Esophagus squamous epithelium (tissue), 5 donors: ENCODE measurements around the gene EML1. TPM values are rescaled to one million over a fixed set of nuclear protein-coding genes. Genes with fewer than 3 reads are reported as not detected.

ENCODE experiments used
- DNase-seq: peaks from one replicate; lab custom pipeline; 2025; lab: John Stamatoyannopoulos, UW
- H3K27ac ChIP-seq, 4 donors: fragments of 200-600 bp; sonication (generic); one replicate each; pipeline ENCODE4 v1.5.1; 2016 to 2019; ENCODE audit warnings: mild to moderate bottlenecking in 1 of 4
- H3K27me3 ChIP-seq, 4 donors: fragments of 200-600 bp; sonication (generic); 1 replicate in 3 of 4; 2 replicates in 1 of 4; pipeline versions ENCODE4 v1.5.1 to v1.6.0; 2017 to 2021; ENCODE audit warnings: antibody characterized with exemption in 1 of 4
- H3K36me3 ChIP-seq, 3 donors: fragments of 200-600 bp; sonication (generic); one replicate each; pipeline ENCODE4 v1.5.1; 2016 to 2019
- H3K4me1 ChIP-seq, 3 donors: fragments of 200-600 bp; sonication (generic); one replicate each; pipeline ENCODE4 v1.5.1; 2017 to 2019
- H3K4me3 ChIP-seq, 4 donors: fragments of 200-600 bp; sonication (generic); 1 replicate in 3 of 4; 2 replicates in 1 of 4; pipeline ENCODE4 v1.5.1; 2016 to 2019; ENCODE audit warnings: mild to moderate bottlenecking in 2 of 4, moderate library complexity in 1 of 4
- H3K9me3 ChIP-seq, 3 donors: fragments of 200-600 bp; sonication (generic); one replicate each; pipeline ENCODE4 v1.5.1; 2016 to 2019
- POLR2A ChIP-seq, 4 donors: fragments of 450-650 bp; IDR thresholded peaks; one replicate each; pipeline ENCODE4 v1.6.1; 2017; ENCODE audit warnings: antibody characterized with exemption in 4 of 4, mild to moderate bottlenecking in 4 of 4, moderate library complexity in 3 of 4
- WGBS, 2 donors: methylation state at CpG; one replicate each; pipeline ENCODE4 v1.1.5; 2018; 5-methylcytosine and 5-hydroxymethylcytosine counted together
- intact Hi-C: fragments of 100-400 bp; cut with DNase I; formaldehyde crosslinking; loops from one replicate; pipeline ENCODE4 v1.15.0; 2022
- small RNA-seq, 4 donors: library from RNA; depleted of rRNA; stranded (forward); fragments of <200 nt; gene quantifications; one replicate each; pipeline ENCODE3, GENCODE V24; 2016
- total RNA-seq, 4 donors: library from RNA; depleted of rRNA; stranded (reverse); fragments of >200 nt; gene quantifications; one replicate each; pipeline ENCODE4 v1.1.0, GENCODE V29; 2016
- TF ChIP-seq, protein P1 (sequence below), 6 experiments: fragments of 450-650 bp in 4 of 6; fragments of 200-600 bp in 2 of 6; sonication (generic) in 2 of 6; IDR thresholded peaks; one replicate each; pipeline ENCODE4 v1.5.1; 2016 to 2019; ENCODE audit warnings: antibody characterized with exemption in 6 of 6, mild to moderate bottlenecking in 4 of 6, moderate library complexity in 4 of 6
- donor health status: DM: yes; HTN: yes; CAD: no.

Gene EML1
- total RNA-seq, 4 donors from 2014 or later: 3.0 to 22.9 (median 9.4) TPM

- TF ChIP-seq, protein P1, sequence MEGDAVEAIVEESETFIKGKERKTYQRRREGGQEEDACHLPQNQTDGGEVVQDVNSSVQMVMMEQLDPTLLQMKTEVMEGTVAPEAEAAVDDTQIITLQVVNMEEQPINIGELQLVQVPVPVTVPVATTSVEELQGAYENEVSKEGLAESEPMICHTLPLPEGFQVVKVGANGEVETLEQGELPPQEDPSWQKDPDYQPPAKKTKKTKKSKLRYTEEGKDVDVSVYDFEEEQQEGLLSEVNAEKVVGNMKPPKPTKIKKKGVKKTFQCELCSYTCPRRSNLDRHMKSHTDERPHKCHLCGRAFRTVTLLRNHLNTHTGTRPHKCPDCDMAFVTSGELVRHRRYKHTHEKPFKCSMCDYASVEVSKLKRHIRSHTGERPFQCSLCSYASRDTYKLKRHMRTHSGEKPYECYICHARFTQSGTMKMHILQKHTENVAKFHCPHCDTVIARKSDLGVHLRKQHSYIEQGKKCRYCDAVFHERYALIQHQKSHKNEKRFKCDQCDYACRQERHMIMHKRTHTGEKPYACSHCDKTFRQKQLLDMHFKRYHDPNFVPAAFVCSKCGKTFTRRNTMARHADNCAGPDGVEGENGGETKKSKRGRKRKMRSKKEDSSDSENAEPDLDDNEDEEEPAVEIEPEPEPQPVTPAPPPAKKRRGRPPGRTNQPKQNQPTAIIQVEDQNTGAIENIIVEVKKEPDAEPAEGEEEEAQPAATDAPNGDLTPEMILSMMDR (IDR thresholded peaks at IDR 0.05): no peak
- TF ChIP-seq POLR2A (IDR thresholded peaks at IDR 0.05): no peak
- Histone ChIP-seq H3K36me3 (no peaks in the 10 kb centered on the region), H3K9me3 (no peaks in the 10 kb centered on the region), H3K27ac (no peak overlapping the region), H3K27me3 (no peaks in the 10 kb centered on the region), H3K4me3 (no peak overlapping the region), H3K4me1 (peaks cover 0 to under 1% (median 0%) of the 10 kb centered on the region in 3 donors)
- WGBS, 2 donors: 78 to 83% methylated on average over 7 of the region's 7 CpGs
- no peak for DNase-seq
- intact Hi-C loops: no loop called here
Observed at GRCh38 chr14:99990268-99991170, 197.3 kb downstream of the EML1 start.

GRCh38 chr14:99991331-99991730 is 198.1 kb downstream of the EML1 start:
- Histone ChIP-seq H3K27me3 (no peaks in the 10 kb centered on the region), H3K4me1 (peaks cover 0 to 6% (median 0%) of the 10 kb centered on the region in 3 donors), H3K4me3 (no peak overlapping the region), H3K36me3 (no peaks in the 10 kb centered on the region), H3K9me3 (no peaks in the 10 kb centered on the region), H3K27ac (no peak overlapping the region)
- intact Hi-C loops: no loop called here
- TF ChIP-seq POLR2A (IDR thresholded peaks at IDR 0.05): no peak
- TF ChIP-seq, protein P1 (IDR thresholded peaks at IDR 0.05): no peak
- no peak for DNase-seq
- WGBS, 2 donors: 64 to 75% methylated on average over 7 of the region's 7 CpGs

Small RNA genes lying within 50 kb of the gene (small RNA-seq; reads per million reads assigned to genes)
- gene RNU1-47P: 0 to 0.07 (median 0) reads per million in 4 donors

Other genes with a start within 250 kb of the EML1 start
- gene CCDC85C, start 189.2 kb upstream of the EML1 start, total RNA-seq: 10 to 100 TPM; 23.4 to 52.0 (median 27.1) TPM
- 1 to 10 TPM in 1 of 4 donors, under 1 TPM in 2, not detected in 1; 0.22 to 1.3 (median 0.59) TPM for gene HHIPL1, start 148.3 kb upstream of the EML1 start, total RNA-seq
- gene CYP46A1, start 109.1 kb upstream of the EML1 start, total RNA-seq: 1 to 10 TPM in 1 of 4 donors, under 1 TPM in 1, not detected in 2; 0.04 to 1.1 TPM